ENCODE measurements around the gene USP24. TPM values are rescaled to one million over a fixed set of nuclear protein-coding genes. Genes with fewer than 3 reads are reported as not detected.

The USP24 gene
- total RNA-seq, 1 experiment from 2014 or later, result 40.9 TPM

- Mint-ChIP-seq H3K4me3 (no peak overlapping the region), H3K36me3 (peaks cover 91% of the 10 kb centered on the region), H3K27me3 (ENCODE audit: low read depth) (no peaks in the 10 kb centered on the region), H3K9me3 (peaks cover 5% of the 10 kb centered on the region; the same call in 1 of the 2 replicates), H3K4me1 (no peaks in the 10 kb centered on the region), H3K27ac (no peak overlapping the region)
- DNase-seq (ENCODE audit: low spot score), result no peak
- ChIA-PET POLR2A (no interaction called here), CTCF (no interaction called here)
- TF ChIP-seq PREB (CRISPR knock-in tag; IDR thresholded peaks at IDR 0.05; ENCODE audit: borderline replicate concordance) (no peak), OVOL2 (CRISPR knock-in tag; IDR thresholded peaks at IDR 0.05; ENCODE audit: borderline replicate concordance) (no peak), ARID4B (CRISPR knock-in tag; IDR thresholded peaks at IDR 0.05; ENCODE audit: borderline replicate concordance) (no peak), EMX1 (CRISPR knock-in tag; IDR thresholded peaks at IDR 0.05) (no peak), ZNF232 (CRISPR knock-in tag; IDR thresholded peaks at IDR 0.05) (no peak), NR2C2 (CRISPR knock-in tag; IDR thresholded peaks at IDR 0.05) (no peak), USF2 (CRISPR knock-in tag; IDR thresholded peaks at IDR 0.05) (no peak), NFYB (CRISPR knock-in tag; conservative IDR thresholded peaks at IDR 0.05; ENCODE audit: low read depth) (no peak), NFATC4 (CRISPR knock-in tag; IDR thresholded peaks at IDR 0.05) (no peak), MLX (CRISPR knock-in tag; IDR thresholded peaks at IDR 0.05) (no peak), NR3C1 (CRISPR knock-in tag; conservative IDR thresholded peaks at IDR 0.05; ENCODE audit: low read depth) (no peak), CREM (CRISPR knock-in tag; IDR thresholded peaks at IDR 0.05) (no peak)
- ATAC-seq, result no peak
Observed at GRCh38 chr1:55120538-55120937, 94.6 kb downstream of the USP24 start.

- peaks cover 10% of the 10 kb centered on the region; the same call in 1 of the 2 replicates for H3K9me3 Mint-ChIP-seq
- H3K36me3 Mint-ChIP-seq, result peaks cover 89% of the 10 kb centered on the region
- no peak overlapping the region for H3K27ac Mint-ChIP-seq
- no peak for ATAC-seq
- no peaks in the 10 kb centered on the region for H3K27me3 Mint-ChIP-seq (ENCODE audit: low read depth)
- ChIA-PET POLR2A (no interaction called here), CTCF (no interaction called here)
- H3K4me1 Mint-ChIP-seq, result no peaks in the 10 kb centered on the region
- TF ChIP-seq ZMAT4 (CRISPR knock-in tag; IDR thresholded peaks at IDR 0.05) (no peak), GABPB1 (CRISPR knock-in tag; IDR thresholded peaks at IDR 0.05) (no peak), EMX1 (CRISPR knock-in tag; IDR thresholded peaks at IDR 0.05) (no peak), MXD4 (CRISPR knock-in tag; IDR thresholded peaks at IDR 0.05; ENCODE audit: borderline replicate concordance) (no peak), JAZF1 (CRISPR knock-in tag; IDR thresholded peaks at IDR 0.05) (no peak), ETV6 (CRISPR knock-in tag; IDR thresholded peaks at IDR 0.05) (no peak), FOXP4 (CRISPR knock-in tag; IDR thresholded peaks at IDR 0.05) (no peak), TCF7 (CRISPR knock-in tag; IDR thresholded peaks at IDR 0.05; ENCODE audit: low read depth) (no peak), IRF2 (CRISPR knock-in tag; IDR thresholded peaks at IDR 0.05; ENCODE audit: borderline replicate concordance, low read depth) (no peak)
- DNase-seq (ENCODE audit: low spot score), result no peak
- no peak overlapping the region for H3K4me3 Mint-ChIP-seq
Observed at GRCh38 chr1:55118651-55119329, 96.4 kb downstream of the USP24 start.
